CD4-positive, alpha-beta T cell treated with Interleukin-10 for 1 hour (primary cell): ENCODE measurements around the gene ASB2.

Source experiments
- DNase-seq: peaks from one replicate; pipeline ENCODE4 v3.0.0-alpha.2; 2020

ASB2 gene

DNA sequence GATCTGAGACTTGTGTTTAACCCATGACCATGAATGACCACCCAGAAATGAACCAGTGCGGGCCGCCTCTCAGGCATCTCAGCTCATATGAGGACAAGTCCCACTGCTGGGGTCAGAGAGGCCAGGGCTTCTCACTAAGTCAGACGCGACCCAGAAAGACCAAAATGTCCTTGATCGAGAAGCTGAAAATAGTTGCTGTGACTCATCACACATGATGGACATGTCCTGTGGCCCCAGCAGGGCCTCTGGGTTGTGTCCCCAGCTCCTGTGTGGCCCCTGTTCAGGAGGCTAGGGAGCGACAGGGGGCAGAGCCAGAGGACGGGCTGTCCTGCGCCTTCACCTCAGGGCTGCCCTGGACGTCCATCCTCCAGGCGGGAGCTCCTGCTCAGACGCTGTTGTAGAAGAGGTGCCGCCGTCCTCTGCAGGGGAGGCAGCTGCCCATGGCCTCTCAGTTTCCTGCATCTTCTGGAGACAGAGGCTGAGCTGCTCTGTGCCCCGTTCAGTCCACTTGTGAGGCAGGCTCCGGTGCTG lies 78.2 kb downstream of the ASB2 start:
- no peak for DNase-seq

DNA sequence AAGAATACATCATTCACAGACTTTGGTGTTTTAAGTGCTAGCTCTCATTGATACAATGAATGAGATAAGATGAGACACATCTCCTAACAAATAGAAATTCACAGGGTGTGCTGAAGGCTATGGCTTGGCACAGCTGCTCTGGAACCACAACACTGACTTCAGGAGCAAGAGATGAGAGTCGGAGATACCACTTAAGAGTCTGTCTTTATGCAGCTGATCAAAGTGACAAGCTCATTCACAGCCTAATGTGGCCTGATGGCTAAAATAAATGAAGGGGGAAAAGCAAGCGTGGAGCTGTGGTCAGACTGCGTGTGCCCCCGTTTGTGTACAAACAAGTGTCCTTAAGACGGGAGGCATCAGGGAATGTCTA lies 78.9 kb downstream of the ASB2 start:
- no peak for DNase-seq

DNA sequence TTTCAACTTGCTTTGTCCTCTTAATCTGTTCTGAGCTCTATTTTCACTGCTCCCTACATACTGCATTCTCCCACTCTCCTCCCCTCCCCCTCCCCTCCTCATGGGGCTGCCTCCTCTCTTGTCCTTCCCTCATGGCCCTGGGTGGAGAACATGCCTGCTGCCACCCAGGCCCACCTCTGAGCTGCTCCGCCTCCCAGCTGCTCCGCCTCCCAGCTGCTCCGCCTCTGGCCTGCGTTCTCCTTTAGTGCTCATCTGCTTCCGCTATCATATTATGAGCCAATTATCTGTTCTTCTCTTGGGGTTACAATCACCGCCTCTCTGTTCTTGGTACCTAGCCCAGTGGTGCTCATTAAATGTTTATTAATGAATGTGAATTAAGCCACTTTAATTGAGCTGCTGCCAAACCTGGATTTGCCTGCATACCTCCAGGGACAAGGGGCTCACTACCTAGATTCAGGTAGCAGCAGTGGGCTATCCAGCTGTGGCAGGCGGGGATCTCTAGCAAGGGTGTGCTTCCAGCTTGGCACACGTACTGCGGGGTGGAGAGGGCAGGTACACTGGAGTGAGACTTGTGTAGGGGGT lies 81.3 kb downstream of the ASB2 start:
- no peak for DNase-seq

DNA sequence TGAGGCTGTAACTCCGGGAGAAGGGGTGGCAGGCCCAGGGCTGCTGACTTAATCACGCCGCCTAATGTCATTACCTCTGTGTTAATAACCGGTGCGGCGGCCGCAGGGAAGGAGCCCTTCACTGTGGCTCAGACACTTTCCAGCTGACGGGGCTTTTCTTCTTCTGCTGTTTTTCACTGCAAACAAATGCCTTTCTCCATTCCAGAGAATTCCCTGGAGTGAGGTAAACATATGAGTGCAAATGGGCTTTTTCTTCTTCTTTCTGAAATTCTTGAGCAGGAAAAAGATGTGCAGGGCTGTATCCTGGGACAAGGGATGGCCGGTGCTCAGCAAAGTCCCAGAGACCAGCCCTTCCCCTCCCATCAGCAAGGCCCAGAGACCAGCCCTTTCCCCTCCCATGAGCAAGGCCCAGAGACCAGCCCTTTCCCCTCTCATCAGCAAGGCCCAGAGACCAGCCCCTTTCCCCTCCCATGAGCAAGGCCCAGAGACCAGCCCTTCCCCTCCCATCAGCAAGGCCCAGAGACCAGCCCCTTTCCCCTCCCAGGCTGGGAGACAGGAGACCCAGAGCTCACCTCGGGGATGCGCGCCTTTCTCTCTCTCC lies 82.6 kb downstream of the ASB2 start:
- no peak for DNase-seq

GRCh38 chr14:93892923-93893558 lies 83.3 kb downstream of the ASB2 start:
- peak; percentile 59 for DNase-seq

DNA sequence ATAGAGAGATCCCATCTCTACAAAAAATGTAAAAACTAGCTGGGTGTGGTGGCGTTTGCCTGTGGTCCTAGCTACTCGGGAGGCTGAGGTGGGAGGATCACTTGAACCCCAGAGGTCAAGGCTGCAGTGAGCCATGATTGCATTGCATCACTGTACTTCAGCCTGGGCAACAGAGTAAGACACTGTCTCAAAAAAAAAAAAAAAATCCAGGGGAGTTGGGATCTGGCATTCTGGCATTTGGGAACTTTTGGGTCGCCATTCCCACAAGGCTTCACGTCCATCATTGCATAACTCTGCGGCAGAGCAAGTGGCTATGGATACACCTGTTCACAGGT lies 83.9 kb downstream of the ASB2 start:
- DNase-seq: no peak

GRCh38 chr14:93891756-93892504 lies 84.4 kb downstream of the ASB2 start:
- no peak for DNase-seq

DNA sequence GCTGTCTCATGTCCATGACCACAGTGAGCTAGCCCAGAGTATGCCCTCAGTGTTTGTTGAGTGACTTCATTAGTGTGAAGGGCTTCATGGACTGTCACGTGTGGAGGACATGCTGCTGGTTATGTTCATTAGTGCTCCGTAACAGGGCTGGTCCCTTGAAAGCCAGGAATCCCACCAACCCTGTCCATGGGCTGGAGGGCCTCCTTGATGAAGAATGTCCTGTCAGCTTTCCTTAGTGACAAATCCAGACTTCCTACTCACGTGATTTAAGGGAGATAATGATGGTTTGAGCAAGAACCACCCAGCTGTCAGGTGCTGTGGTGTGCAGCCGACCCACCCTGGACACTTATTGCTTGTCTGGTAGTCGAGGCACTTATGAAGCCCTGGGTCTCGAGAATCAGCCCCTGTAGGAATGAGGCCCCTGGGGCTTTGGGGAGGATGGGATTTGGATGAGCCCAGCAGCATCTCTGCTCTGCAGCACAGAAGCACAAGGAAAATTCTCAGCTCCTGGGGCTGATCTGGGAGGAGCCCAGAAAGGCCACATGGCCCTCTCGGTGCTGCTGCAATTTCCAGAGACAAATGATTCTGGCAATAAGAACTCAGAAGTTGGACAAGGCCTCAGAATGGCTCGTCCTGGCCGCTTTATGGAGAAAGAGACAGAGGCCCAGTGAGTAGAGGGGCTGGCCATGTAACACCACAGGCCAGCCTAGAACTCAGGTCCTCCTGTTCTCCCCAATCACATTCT lies 86.5 kb downstream of the ASB2 start:
- no peak for DNase-seq

DNA sequence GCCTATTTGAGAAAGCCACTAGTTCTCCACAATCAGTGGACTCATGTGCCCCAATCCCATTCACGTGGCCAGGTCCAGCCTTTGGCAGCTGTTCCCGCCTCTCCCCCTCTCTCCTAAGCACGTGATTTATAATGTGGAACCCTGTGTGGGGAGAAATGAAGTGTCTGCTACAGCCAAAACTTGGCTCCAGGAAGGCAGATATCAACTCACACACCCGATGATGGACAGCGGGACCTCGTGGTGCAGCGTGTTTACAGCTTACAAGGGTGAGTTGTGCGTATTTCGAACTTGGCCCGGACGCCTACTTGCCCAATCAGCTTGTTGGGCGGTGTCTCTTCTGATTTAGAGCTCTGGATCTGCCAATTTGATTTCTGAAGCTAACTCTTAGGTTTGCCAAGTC lies 87.4 kb downstream of the ASB2 start:
- no peak for DNase-seq

GRCh38 chr14:93884950-93885349 lies 91.4 kb downstream of the ASB2 start:
- no peak for DNase-seq
